ENCODE results near the gene SMG9. TPM values are rescaled to one million over a fixed set of nuclear protein-coding genes. Genes with fewer than 3 reads are reported as not detected.
A peak's percentile ranks its signal among the peaks of the same experiment; 100 is the strongest.

SMG9 gene
- total RNA-seq, 2 donors from 2014 or later, result 18.3 to 49.1 TPM

DNA sequence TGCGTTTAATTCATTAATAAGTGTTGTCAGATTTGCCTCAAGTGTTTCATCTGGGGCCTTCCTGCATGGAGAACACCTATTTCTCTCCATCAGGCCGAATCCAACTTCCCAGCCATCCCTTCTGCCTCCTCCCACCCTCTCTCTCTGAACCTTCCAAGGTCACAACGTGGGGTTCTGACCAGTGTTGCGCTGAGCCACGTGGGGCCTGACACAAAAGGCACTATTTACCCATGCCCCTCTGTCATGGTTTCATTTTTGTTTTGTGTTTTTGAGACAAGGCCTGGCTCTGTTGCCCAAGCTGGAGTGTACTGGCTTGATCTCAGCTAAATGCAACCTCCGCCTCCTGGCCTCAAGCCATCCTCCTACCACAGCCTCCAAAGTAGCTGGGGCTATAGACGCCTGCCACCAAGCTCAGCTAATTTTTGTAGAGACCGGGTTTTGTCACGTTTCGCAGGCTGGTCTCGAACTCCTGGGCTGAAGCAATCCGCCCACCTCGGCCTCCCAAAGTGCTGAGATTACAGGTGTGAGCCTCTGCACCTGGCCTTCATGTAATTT, 47.5 kb downstream of the SMG9 start:
- Histone ChIP-seq H3K4me3 (no peak overlapping the region), H3K27ac (no peak overlapping the region), H3K27me3 (replicated peaks; ENCODE audit: insufficient read depth) (no peaks in the 10 kb centered on the region), H3K36me3 (no peaks in the 10 kb centered on the region), H3K9me3 (peaks cover 6% of the 10 kb centered on the region), H3K4me1 (ENCODE audit: control insufficient read depth in 1 of 2, low read depth in 2 of 2) (no peaks in the 10 kb centered on the region)
- DNase-seq (ENCODE audit: low spot score), result no peak
- ATAC-seq (ENCODE audit: insufficient number of reproducible peaks, low FRiP score, low read depth), result no peak
- TF ChIP-seq, protein P1, sequence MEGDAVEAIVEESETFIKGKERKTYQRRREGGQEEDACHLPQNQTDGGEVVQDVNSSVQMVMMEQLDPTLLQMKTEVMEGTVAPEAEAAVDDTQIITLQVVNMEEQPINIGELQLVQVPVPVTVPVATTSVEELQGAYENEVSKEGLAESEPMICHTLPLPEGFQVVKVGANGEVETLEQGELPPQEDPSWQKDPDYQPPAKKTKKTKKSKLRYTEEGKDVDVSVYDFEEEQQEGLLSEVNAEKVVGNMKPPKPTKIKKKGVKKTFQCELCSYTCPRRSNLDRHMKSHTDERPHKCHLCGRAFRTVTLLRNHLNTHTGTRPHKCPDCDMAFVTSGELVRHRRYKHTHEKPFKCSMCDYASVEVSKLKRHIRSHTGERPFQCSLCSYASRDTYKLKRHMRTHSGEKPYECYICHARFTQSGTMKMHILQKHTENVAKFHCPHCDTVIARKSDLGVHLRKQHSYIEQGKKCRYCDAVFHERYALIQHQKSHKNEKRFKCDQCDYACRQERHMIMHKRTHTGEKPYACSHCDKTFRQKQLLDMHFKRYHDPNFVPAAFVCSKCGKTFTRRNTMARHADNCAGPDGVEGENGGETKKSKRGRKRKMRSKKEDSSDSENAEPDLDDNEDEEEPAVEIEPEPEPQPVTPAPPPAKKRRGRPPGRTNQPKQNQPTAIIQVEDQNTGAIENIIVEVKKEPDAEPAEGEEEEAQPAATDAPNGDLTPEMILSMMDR (IDR thresholded peaks at IDR 0.05), result no peak

DNA sequence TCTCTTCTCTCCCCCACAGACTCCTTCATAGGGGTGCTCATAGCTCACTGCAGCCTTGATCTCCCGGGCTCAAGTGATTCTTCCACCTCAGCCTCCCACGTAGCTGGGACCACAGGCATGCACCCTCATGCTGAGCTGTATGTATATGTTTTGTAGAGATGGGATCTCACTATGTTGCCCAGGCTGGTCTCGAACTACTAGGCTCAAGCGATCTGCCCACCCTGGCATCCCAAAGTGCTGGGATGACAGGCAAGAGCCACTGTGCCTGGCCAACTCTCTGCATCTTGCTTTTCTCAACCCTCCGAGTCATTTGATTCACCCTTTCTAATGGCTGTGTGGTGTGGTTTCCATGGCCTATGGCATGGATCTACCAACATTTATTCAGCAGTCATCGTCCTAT, 49.0 kb downstream of the SMG9 start:
- Histone ChIP-seq H3K4me1 (ENCODE audit: control insufficient read depth in 1 of 2, low read depth in 2 of 2) (peaks cover 0 to 3% of the 10 kb centered on the region in 2 donors), H3K27ac (no peak overlapping the region), H3K36me3 (no peaks in the 10 kb centered on the region), H3K4me3 (no peak overlapping the region), H3K9me3 (peaks cover 6% of the 10 kb centered on the region), H3K27me3 (replicated peaks; ENCODE audit: insufficient read depth) (no peaks in the 10 kb centered on the region)
- TF ChIP-seq, protein P1 (IDR thresholded peaks at IDR 0.05), result no peak
- DNase-seq (ENCODE audit: low spot score) (no peak), ATAC-seq (ENCODE audit: insufficient number of reproducible peaks, low FRiP score, low read depth) (no peak)

DNA sequence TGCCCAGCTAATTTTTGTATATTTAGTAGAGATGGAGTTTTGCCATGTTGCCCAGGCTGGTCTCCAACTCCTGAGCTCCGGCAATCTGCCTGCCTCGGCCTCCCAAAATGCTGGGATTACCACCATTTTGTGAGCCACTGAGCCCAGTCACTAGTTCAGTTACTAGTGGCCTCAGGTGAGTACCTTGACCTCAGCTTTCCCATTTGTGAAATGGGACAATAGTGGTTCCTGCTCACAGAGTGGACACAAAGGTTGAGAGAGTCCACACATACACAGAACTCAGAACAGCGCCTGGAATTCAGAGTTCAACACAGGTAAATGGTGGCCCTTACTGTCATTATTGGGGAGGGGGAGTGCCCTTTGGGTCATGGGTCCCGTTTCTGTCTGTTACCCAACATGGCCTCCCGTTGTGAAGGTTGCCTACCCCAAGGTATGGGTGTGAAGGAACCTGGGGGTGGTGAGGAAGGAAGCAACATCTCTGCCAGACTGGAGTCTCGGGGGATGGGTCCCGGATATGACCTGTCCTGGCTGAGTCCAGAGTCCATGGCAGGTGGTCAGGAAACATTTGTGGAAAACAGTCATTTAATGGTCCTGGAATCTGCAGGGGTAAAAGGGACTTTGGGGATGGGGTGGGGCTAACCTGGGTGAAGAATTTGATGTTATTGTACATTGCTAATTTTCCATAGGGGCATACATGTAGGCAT, 50.6 kb downstream of the SMG9 start:
- no peak overlapping the region for H3K27ac ChIP-seq
- peaks cover 5% of the 10 kb centered on the region for H3K9me3 ChIP-seq
- TF ChIP-seq, protein P1 (IDR thresholded peaks at IDR 0.05), result no peak
- no peaks in the 10 kb centered on the region for H3K27me3 ChIP-seq (replicated peaks; ENCODE audit: insufficient read depth)
- no peaks in the 10 kb centered on the region for H3K36me3 ChIP-seq
- ATAC-seq (ENCODE audit: insufficient number of reproducible peaks, low FRiP score, low read depth) (no peak), DNase-seq (ENCODE audit: low spot score) (no peak)
- H3K4me1 ChIP-seq (ENCODE audit: control insufficient read depth in 1 of 2, low read depth in 2 of 2), result peaks cover 0 to 13% of the 10 kb centered on the region in 2 donors
- no peak overlapping the region for H3K4me3 ChIP-seq

DNA sequence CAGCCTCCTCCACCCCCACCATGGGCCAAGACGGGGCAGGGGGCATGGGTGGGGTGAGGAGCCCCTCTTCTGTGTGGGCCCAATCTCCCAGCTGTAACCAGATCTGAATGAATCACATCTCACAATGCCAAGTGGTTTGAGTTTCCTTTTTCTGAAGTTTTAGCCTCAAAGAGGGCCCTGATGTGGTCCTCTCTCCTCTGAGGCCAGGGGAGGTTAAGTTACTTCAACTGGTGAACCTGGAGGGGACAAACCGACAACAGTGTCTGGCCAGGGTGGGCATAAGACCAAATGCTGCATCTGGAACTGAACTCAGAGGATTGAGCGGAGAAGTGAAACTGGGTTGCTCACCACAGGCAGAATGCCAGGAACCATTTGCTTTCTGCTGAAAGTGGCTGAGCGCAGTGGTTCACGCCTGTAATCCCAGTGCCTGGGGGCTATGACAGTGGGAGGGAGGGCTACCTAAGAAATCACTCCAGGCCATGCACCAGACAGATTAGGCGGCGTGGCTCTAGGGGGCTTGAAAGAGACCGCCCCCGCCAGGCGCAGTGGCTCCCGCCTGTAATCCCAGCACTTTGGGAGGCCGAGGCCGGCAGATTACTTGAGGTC, 54.3 kb downstream of the SMG9 start:
- DNase-seq (ENCODE audit: low spot score) (no peak), ATAC-seq (ENCODE audit: insufficient number of reproducible peaks, low FRiP score, low read depth) (no peak)
- H3K4me1 ChIP-seq (ENCODE audit: control insufficient read depth in 1 of 2, low read depth in 2 of 2), result peaks cover 0 to 15% of the 10 kb centered on the region in 2 donors
- TF ChIP-seq, protein P1 (IDR thresholded peaks at IDR 0.05), result no peak
- peaks cover 6% of the 10 kb centered on the region for H3K9me3 ChIP-seq
- peak overlapping the region in 1 of 2 donors; percentile 61 for H3K27ac ChIP-seq
- no peaks in the 10 kb centered on the region for H3K27me3 ChIP-seq (replicated peaks; ENCODE audit: insufficient read depth)
- peak overlapping the region; percentile 59 for H3K4me3 ChIP-seq
- H3K36me3 ChIP-seq, result no peaks in the 10 kb centered on the region
